Activated CD4-positive, alpha-beta memory T cell treated with anti-CD3 and anti-CD28 coated beads for 36 hours (primary cell): Measurements from ENCODE around the gene USP5. TPM values are rescaled to one million over a fixed set of nuclear protein-coding genes. Genes with fewer than 3 reads are reported as not detected.
"Not testable (repeated sequence)": the region's sequence is repeated elsewhere in the genome, so short reads cannot be mapped to it uniquely, and the experiment has no call there.

Experiments used
- CTCF ChIA-PET: fragments of 350-600 bp; sonication (Branson Sonifier 250); formaldehyde crosslinking; loops from one replicate; lab custom pipeline; 2021; ENCODE audit warnings: antibody characterized with exemption, inconsistent platforms; lab: Charles Lee
- POLR2A ChIA-PET: fragments of 350-600 bp; sonication (Branson Sonifier 250); formaldehyde crosslinking; loops from one replicate; lab custom pipeline; 2021; ENCODE audit warnings: antibody characterized with exemption; lab: Charles Lee
- DNase-seq: peaks from one replicate; pipeline ENCODE4 v3.0.0-alpha.2; 2020
- H3K27ac Mint-ChIP-seq: one replicate; pipeline ENCODE4 v1.8.0; 2021; ENCODE audit warnings: mixed read lengths
- H3K27me3 Mint-ChIP-seq: one replicate; pipeline ENCODE4 v1.8.0; 2021; ENCODE audit warnings: mixed read lengths
- H3K36me3 Mint-ChIP-seq: one replicate; pipeline ENCODE4 v1.8.0; 2021; ENCODE audit warnings: mixed read lengths
- H3K4me1 Mint-ChIP-seq: one replicate; pipeline ENCODE4 v1.8.0; 2021; ENCODE audit warnings: low read depth, mixed read lengths
- H3K4me3 Mint-ChIP-seq: one replicate; pipeline ENCODE4 v1.8.0; 2021; ENCODE audit warnings: mild to moderate bottlenecking, mixed read lengths
- H3K9me3 Mint-ChIP-seq: one replicate; pipeline ENCODE4 v1.8.0; 2021; ENCODE audit warnings: mixed read lengths
- intact Hi-C: fragments of 100-400 bp; cut with micrococcal nuclease; formaldehyde crosslinking; loops from one replicate; pipeline ENCODE4 v1.15.1; 2023
- total RNA-seq, 2 experiments: library from RNA; stranded (reverse); gene quantifications; one replicate each; pipeline ENCODE4 v1.2.3, GENCODE V29; 2021

USP5 gene
- total RNA-seq, 2 experiments from 2014 or later: 125 to 130 TPM

GRCh38 chr12:6855322-6855721 is 3.4 kb downstream of the USP5 start:
- Mint-ChIP-seq H3K4me1 (peaks cover 21% of the 10 kb centered on the region), H3K4me3 (no peak overlapping the region), H3K9me3 (no peaks in the 10 kb centered on the region), H3K27ac (no peak overlapping the region), H3K27me3 (no peaks in the 10 kb centered on the region), H3K36me3 (peaks cover 38% of the 10 kb centered on the region)
- POLR2A ChIA-PET: interaction anchor here (4.8 to 5.0 kb wide), 2 partner anchors 12 to 18 kb away, joined by 59 to 94 read pairs; partner anchors contain the start of genes SPSB2 and TPI1
- CTCF ChIA-PET: interaction anchor here (1.4 to 6.5 kb wide), 3 partner anchors 13 to 20 kb away, joined by 5 to 74 read pairs (median 49); partner anchors contain the start of genes SPSB2 and TPI1
- DNase-seq: no peak
- intact Hi-C loops: no loop called here

GRCh38 chr12:6858799-6859198 is 6.8 kb downstream of the USP5 start:
- intact Hi-C loops: no loop called here
- peaks cover 54% of the 10 kb centered on the region for H3K36me3 Mint-ChIP-seq
- H3K9me3 Mint-ChIP-seq: no peaks in the 10 kb centered on the region
- POLR2A ChIA-PET: interaction anchor here (1.0 kb wide), 1 partner anchor 8 kb away, joined by 3 read pairs; no protein-coding TSS in a partner anchor
- no peak for DNase-seq
- H3K27ac Mint-ChIP-seq: no peak overlapping the region
- H3K4me3 Mint-ChIP-seq: no peak overlapping the region
- CTCF ChIA-PET: no interaction called here
- peaks cover 11% of the 10 kb centered on the region for H3K4me1 Mint-ChIP-seq
- no peaks in the 10 kb centered on the region for H3K27me3 Mint-ChIP-seq

- peaks cover 60% of the 10 kb centered on the region for H3K36me3 Mint-ChIP-seq
- ChIA-PET CTCF (interaction anchor here (3.3 kb wide), 1 partner anchor 12 kb away, joined by 12 read pairs; the partner anchor contains the start of gene SPSB2), POLR2A (interaction anchor here (1.6 to 1.8 kb wide), 2 partner anchors 8 to 12 kb away, joined by 4 to 8 read pairs; partner anchors contain the start of genes CDCA3, SPSB2 and USP5)
- H3K27ac Mint-ChIP-seq: no peak overlapping the region
- H3K4me3 Mint-ChIP-seq: no peak overlapping the region
- intact Hi-C loops: no loop called here
- H3K9me3 Mint-ChIP-seq: no peaks in the 10 kb centered on the region
- no peaks in the 10 kb centered on the region for H3K4me1 Mint-ChIP-seq
- DNase-seq: no peak
- H3K27me3 Mint-ChIP-seq: no peaks in the 10 kb centered on the region
These were observed 8.2 kb downstream of the USP5 start for GRCh38 chr12:6860116-6860515.

GRCh38 chr12:6860942-6861341 is 9.0 kb downstream of the USP5 start:
- H3K27ac Mint-ChIP-seq: no peak overlapping the region
- POLR2A ChIA-PET: interaction anchor here (0.9 to 1.8 kb wide), 3 partner anchors 9 to 84 kb away, joined by 3 to 8 read pairs (median 4); partner anchors contain the start of genes CDCA3, SPSB2 and USP5
- peaks cover 60% of the 10 kb centered on the region for H3K36me3 Mint-ChIP-seq

GRCh38 chr12:6861391-6861790 is 9.4 kb downstream of the USP5 start:
- peaks cover 59% of the 10 kb centered on the region for H3K36me3 Mint-ChIP-seq
- POLR2A ChIA-PET: interaction anchor here (0.9 to 1.8 kb wide), 3 partner anchors 10 to 84 kb away, joined by 3 to 8 read pairs (median 4); partner anchors contain the start of genes CDCA3, SPSB2 and USP5
- H3K27ac Mint-ChIP-seq: no peak overlapping the region
- H3K27me3 Mint-ChIP-seq: no peaks in the 10 kb centered on the region
- CTCF ChIA-PET: interaction anchor here (3.3 kb wide), 1 partner anchor 11 kb away, joined by 12 read pairs; the partner anchor contains the start of gene SPSB2
- H3K9me3 Mint-ChIP-seq: no peaks in the 10 kb centered on the region
- no peak overlapping the region for H3K4me3 Mint-ChIP-seq
- peaks cover under 1% of the 10 kb centered on the region for H3K4me1 Mint-ChIP-seq
- no peak for DNase-seq
- intact Hi-C loops: no loop called here

More at GRCh38 chr12:6860942-6861341, 9.0 kb downstream of the USP5 start:
- Mint-ChIP-seq H3K9me3 (no peaks in the 10 kb centered on the region), H3K4me1 (no peaks in the 10 kb centered on the region), H3K4me3 (no peak overlapping the region), H3K27me3 (no peaks in the 10 kb centered on the region)
- no peak for DNase-seq
- CTCF ChIA-PET: interaction anchor here (3.3 kb wide), 1 partner anchor 12 kb away, joined by 12 read pairs; the partner anchor contains the start of gene SPSB2
- intact Hi-C loops: no loop called here

GRCh38 chr12:6863033-6863432 is 11.1 kb downstream of the USP5 start:
- H3K4me1 Mint-ChIP-seq: peaks cover 10% of the 10 kb centered on the region
- H3K9me3 Mint-ChIP-seq: no peaks in the 10 kb centered on the region

GRCh38 chr12:6863586-6864321 is 11.8 kb downstream of the USP5 start:
- H3K36me3 Mint-ChIP-seq: peaks cover 55% of the 10 kb centered on the region
- ChIA-PET POLR2A (interaction anchor here (1.0 to 1.1 kb wide), 2 partner anchors 9 kb away, joined by 4 read pairs; partner anchors contain the start of gene SPSB2), CTCF (interaction anchor here (0.6 to 2.1 kb wide), 4 partner anchors 10 to 28 kb away, joined by 3 to 10 read pairs (median 4); partner anchors contain the start of genes CDCA3, SPSB2 and USP5)
- H3K4me3 Mint-ChIP-seq: no peak overlapping the region
- no peak for DNase-seq
- no peak overlapping the region for H3K27ac Mint-ChIP-seq
- H3K9me3 Mint-ChIP-seq: no peaks in the 10 kb centered on the region
- peaks cover 16% of the 10 kb centered on the region for H3K4me1 Mint-ChIP-seq
- no peaks in the 10 kb centered on the region for H3K27me3 Mint-ChIP-seq
- intact Hi-C loops: no loop called here

More at GRCh38 chr12:6863033-6863432, 11.1 kb downstream of the USP5 start:
- intact Hi-C loops: no loop called here
- POLR2A ChIA-PET: interaction anchor here (1.1 kb wide), 1 partner anchor 9 kb away, joined by 4 read pairs; no protein-coding TSS in a partner anchor
- peaks cover 53% of the 10 kb centered on the region for H3K36me3 Mint-ChIP-seq
- DNase-seq: no peak
- no peak overlapping the region for H3K27ac Mint-ChIP-seq
- no peak overlapping the region for H3K4me3 Mint-ChIP-seq
- no peaks in the 10 kb centered on the region for H3K27me3 Mint-ChIP-seq
- CTCF ChIA-PET: no interaction called here

GRCh38 chr12:6865307-6865706 is 13.4 kb downstream of the USP5 start:
- H3K4me3 Mint-ChIP-seq, H3K9me3 Mint-ChIP-seq, H3K27me3 Mint-ChIP-seq, intact Hi-C loops, DNase-seq: not testable (repeated sequence)
- H3K4me1 Mint-ChIP-seq: peaks cover 31% of the 10 kb centered on the region
- POLR2A ChIA-PET: interaction anchor here (4.8 kb wide), 1 partner anchor 12 kb away, joined by 94 read pairs; the partner anchor contains the start of genes CDCA3 and USP5
- CTCF ChIA-PET: interaction anchor here (1.3 to 2.1 kb wide), 4 partner anchors 13 to 302 kb away, joined by 3 to 10 read pairs (median 5); partner anchors contain the start of genes CDCA3 and USP5
- peak overlapping the region; percentile 10 for H3K27ac Mint-ChIP-seq
- H3K36me3 Mint-ChIP-seq: peaks cover 61% of the 10 kb centered on the region

GRCh38 chr12:6866163-6866919 is 14.4 kb downstream of the USP5 start:
- DNase-seq: no peak
- H3K27ac Mint-ChIP-seq: no peak overlapping the region
- POLR2A ChIA-PET: interaction anchor here (0.5 to 4.8 kb wide), 13 partner anchors 8 to 1065 kb away, joined by 3 to 94 read pairs (median 3); partner anchors contain the start of genes C12orf57, CDCA3, MLF2 and PTPN6

GRCh38 chr12:6866920-6867412 is 15.0 kb downstream of the USP5 start:
- DNase-seq: no peak
- Mint-ChIP-seq H3K4me1 (peaks cover 48% of the 10 kb centered on the region), H3K27ac (peak overlapping the region; percentile 98), H3K4me3 (peak overlapping the region; percentile 98), H3K9me3 (no peaks in the 10 kb centered on the region), H3K36me3 (peaks cover 63% of the 10 kb centered on the region), H3K27me3 (no peaks in the 10 kb centered on the region)
- ChIA-PET POLR2A (interaction anchor here (0.5 to 4.8 kb wide), 13 partner anchors 9 to 1065 kb away, joined by 3 to 94 read pairs (median 3); partner anchors contain the start of genes C12orf57, CDCA3, MLF2 and PTPN6), CTCF (interaction anchor here (0.7 to 3.8 kb wide), 3 partner anchors 14 to 246 kb away, joined by 3 to 49 read pairs (median 3); partner anchors contain the start of genes CDCA3, MLF2 and USP5)
- intact Hi-C loops: no loop called here

More at GRCh38 chr12:6866163-6866919, 14.4 kb downstream of the USP5 start:
- peak overlapping the region; percentile 98 for H3K4me3 Mint-ChIP-seq
- H3K4me1 Mint-ChIP-seq: peaks cover 41% of the 10 kb centered on the region
- no peaks in the 10 kb centered on the region for H3K9me3 Mint-ChIP-seq
- intact Hi-C loops: no loop called here
- CTCF ChIA-PET: interaction anchor here (1.1 to 3.8 kb wide), 4 partner anchors 13 to 113 kb away, joined by 3 to 49 read pairs (median 5); partner anchors contain the start of genes CDCA3, MLF2 and USP5
- no peaks in the 10 kb centered on the region for H3K27me3 Mint-ChIP-seq
- H3K36me3 Mint-ChIP-seq: peaks cover 62% of the 10 kb centered on the region
